ENCODE results near the gene KLHL22. TPM values are rescaled to one million over a fixed set of nuclear protein-coding genes. Genes with fewer than 3 reads are reported as not detected.

The KLHL22 gene
- total and polyA plus RNA-seq, 2 of the 8 experiments (the other 6 are each of a cell fraction or from before 2014, with no cell fraction given), result 9.4 to 16.2 TPM

GRCh38 chr22:20459152-20459542 is 36.4 kb downstream of the KLHL22 start:
- H3K23me2 ChIP-seq (ENCODE audit: low read depth, low read length), result no peaks in the 10 kb centered on the region
- no peak overlapping the region for H3K14ac ChIP-seq (ENCODE audit: insufficient read length)
- H3K18ac ChIP-seq (ENCODE audit: extremely low read depth, low read length), result no peak overlapping the region
- H2BK120ac ChIP-seq (replicated peaks; ENCODE audit: low read depth, low read length), result no peak overlapping the region
- H4K8ac ChIP-seq (ENCODE audit: extremely low read depth, insufficient read depth, low read length), result no peak overlapping the region
- H2AFZ ChIP-seq (ENCODE audit: low read length), result no peak overlapping the region
- H3K27ac ChIP-seq (ENCODE audit: low read depth, low read length), result no peak overlapping the region
- no peaks in the 10 kb centered on the region for H3K9me3 ChIP-seq (ENCODE audit: insufficient read depth in 2 of 2, low read depth in 1 of 2, low read length in 1 of 2)
- H2BK5ac ChIP-seq (ENCODE audit: low read depth, low read length), result no peak overlapping the region
- H3K79me2 ChIP-seq (ENCODE audit: control insufficient read depth in 1 of 2, insufficient read depth in 2 of 2, low read length in 2 of 2), result no peaks in the 10 kb centered on the region
- WGBS, 2 experiments (ENCODE audit: extremely low coverage in 1 of 2, insufficient coverage in 1 of 2, insufficient read length in 1 of 2, insufficient replicate concordance in 2 of 2, low coverage in 1 of 2, low lambda C conversion rate in 2 of 2, missing lambda C conversion rate in 1 of 2), result 71% methylated on average over 3 of the region's 3 CpGs; no CpG with 5 or more reads in 1 of the 2 experiments
- H4K5ac ChIP-seq (ENCODE audit: insufficient read length, low read depth, low read length), result no peak overlapping the region
- H3K23ac ChIP-seq (ENCODE audit: insufficient read length), result no peak overlapping the region
- peaks cover 0 to 2% (median under 1%) of the 10 kb centered on the region in 4 experiments; a peak in 2 of 7 replicates for H3K4me1 ChIP-seq (replicated peaks in 1 of 4; ENCODE audit: control insufficient read depth in 3 of 4, insufficient read depth in 4 of 4, low read length in 3 of 4)
- no peak overlapping the region for H2BK15ac ChIP-seq (ENCODE audit: low read length)
- no peak overlapping the region for H3K4me2 ChIP-seq (ENCODE audit: insufficient read depth in 1 of 2, low read depth in 2 of 2, low read length in 2 of 2)
- no peak overlapping the region for H3K4ac ChIP-seq (replicated peaks; ENCODE audit: insufficient read length, low read depth, low read length)
- H3K36me3 ChIP-seq (ENCODE audit: control insufficient read depth in 2 of 4, insufficient read depth in 4 of 4, low read length in 3 of 4), result no peaks in the 10 kb centered on the region; a peak in 1 of 8 replicates
- ChIA-PET CTCF (ENCODE audit: partially characterized antibody) (interaction anchor here (1.0 to 1.8 kb wide), 2 partner anchors 14 to 115 kb away, joined by 3 to 4 read pairs; no protein-coding TSS in a partner anchor), POLR2A (ENCODE audit: partially characterized antibody) (no interaction called here)
- no peak overlapping the region for H3K4me3 ChIP-seq (ENCODE audit: extremely low read depth in 1 of 4, insufficient read depth in 2 of 4, low read depth in 3 of 4, low read length in 4 of 4)
- no peaks in the 10 kb centered on the region for H3K79me1 ChIP-seq (ENCODE audit: low read depth, low read length)
- no peak for DNase-seq (ENCODE audit: low read depth in 1 of 2, low spot score in 2 of 2)
- H2BK12ac ChIP-seq (ENCODE audit: low read depth, low read length), result no peak overlapping the region
- H2AK5ac ChIP-seq (ENCODE audit: low read depth, low read length), result no peak overlapping the region
- H4K20me1 ChIP-seq (replicated peaks in 1 of 2; ENCODE audit: control insufficient read depth in 1 of 2, insufficient read depth in 2 of 2, low read length in 2 of 2), result peaks cover 0 to 2% of the 10 kb centered on the region in 2 experiments
- no peak overlapping the region for H3K56ac ChIP-seq (replicated peaks; ENCODE audit: insufficient read length, low read depth, low read length)
- no peak overlapping the region for H4K91ac ChIP-seq (replicated peaks; ENCODE audit: insufficient read length, low read length)
- no peaks in the 10 kb centered on the region for H3K27me3 ChIP-seq (replicated peaks in 1 of 4; ENCODE audit: control insufficient read depth in 3 of 4, extremely low read depth in 1 of 4, insufficient read depth in 3 of 4, low read length in 3 of 4)
- FAIRE-seq, result no peak
- no peak overlapping the region for H2BK20ac ChIP-seq (ENCODE audit: low read length)
- no peak overlapping the region for H3K9ac ChIP-seq (replicated peaks in 1 of 4; ENCODE audit: extremely low read depth in 1 of 4, low read depth in 3 of 4, low read length in 3 of 4)
- TF ChIP-seq GABPA (IDR thresholded peaks at IDR 0.05; ENCODE audit: borderline replicate concordance, insufficient read depth, low read length) (no peak), HDAC2 (IDR thresholded peaks at IDR 0.05; ENCODE audit: borderline replicate concordance in 1 of 2, low read depth in 2 of 2, low read length in 2 of 2) (no peak), BRCA1 (IDR thresholded peaks at IDR 0.05; ENCODE audit: low read depth, low read length) (no peak), TEAD4 (IDR thresholded peaks at IDR 0.05; ENCODE audit: low read depth, low read length) (no peak), BCL11A (IDR thresholded peaks at IDR 0.05; ENCODE audit: low read depth in 2 of 2, low read length in 2 of 2) (no peak), MAFK (IDR thresholded peaks at IDR 0.05; ENCODE audit: low read depth, low read length) (no peak), SP4 (IDR thresholded peaks at IDR 0.05; ENCODE audit: low read length) (no peak), POLR2A (IDR thresholded peaks at IDR 0.05; ENCODE audit: control extremely low read depth in 1 of 2, low read depth in 2 of 2, low read length in 2 of 2) (no peak)

Data from H1 (cell line).